K562 (cell line): ENCODE results near the gene ADGRB3. TPM values are rescaled to one million over a fixed set of nuclear protein-coding genes. Genes with fewer than 3 reads are reported as not detected.
A peak's percentile ranks its signal among the peaks of the same experiment; 100 is the strongest.

Source experiments
- HNRNPL ChIP-seq: fragments of 200-400 bp; formaldehyde crosslinking; IDR thresholded peaks from 2 replicates; pipeline ENCODE4 v1.6.1; 2017; ENCODE audit warnings: low read depth, mild to moderate bottlenecking, low read length
- MGA ChIP-seq: fragments of 450-650 bp; IDR thresholded peaks from 2 replicates; pipeline ENCODE4 v1.6.1; 2016; ENCODE audit warnings: mild to moderate bottlenecking, moderate library complexity
- ZBTB40 ChIP-seq, 2 experiments: fragments of 450-650 bp in 1 of 2; sonication (generic) in 1 of 2; formaldehyde crosslinking in 1 of 2; IDR thresholded peaks; 2 replicates each; pipeline versions ENCODE4 v1.7.1 to v1.9.0; 2016 to 2022; ENCODE audit warnings: inconsistent platforms in 1 of 2, mild to moderate bottlenecking in 1 of 2, missing genetic modification reagents in 1 of 2
- ZBTB9 ChIP-seq: fragments of 450-650 bp; formaldehyde crosslinking; IDR thresholded peaks from 2 replicates; pipeline ENCODE4 v1.4.0; 2020; ENCODE audit warnings: mild to moderate bottlenecking, moderate library complexity
- ZNF766 ChIP-seq: fragments of 200-800 bp; sonication (Bioruptor generic); conservative IDR thresholded peaks from 2 replicates; pipeline ENCODE4 v1.6.1; 2016; ENCODE audit warnings: missing genetic modification characterization, missing compliant biosample characterization
- polyA plus RNA-seq, 8 experiments: library from polyadenylated mRNA; depleted of rRNA in 4 of 8; stranded (reverse) in 5 of 8; unstranded in 3 of 8; fragments of >200 nt; fragmentation: Nextera tagmentation in 2 of 8; fragmentation: Illumina TruSeq in 1 of 8; extraction: Ambion mirVana in 2 of 8; extraction: Trizol in 1 of 8; gene quantifications; 2 replicates each; pipeline versions ENCODE4 v1.2.1 to v1.2.3, GENCODE V29; 2011 to 2014; ENCODE audit warnings: inconsistent platforms in 1 of 8, missing spikeins in 1 of 8
- total RNA-seq, 7 experiments: library from RNA; depleted of rRNA in 6 of 7; stranded (reverse); fragments of >200 nt in 6 of 7; fragmentation: Illumina TruSeq in 2 of 7; extraction: Trizol in 2 of 7; gene quantifications; 2 replicates each; pipeline versions ENCODE4 v1.2.1 to v1.2.3, GENCODE V29; 2011 to 2021; ENCODE audit warnings: low replicate concordance in 1 of 7

Gene ADGRB3
- total and polyA plus RNA-seq, 9 of the 15 experiments (the other 6 are each of a cell fraction or from before 2014, with no cell fraction given) = 0.90 to 7.8 (median 2.4) TPM

GRCh38 chr6:68640491-68640835 is 5.4 kb downstream of the ADGRB3 start (continued):
- no peak for TF ChIP-seq MGA
- TF ChIP-seq ZBTB9 (CRISPR knock-in tag) = no peak
- TF ChIP-seq HNRNPL = no peak
- peak; percentile 10; the same call in 1 of the 2 replicates for TF ChIP-seq ZBTB40 (IDR thresholded peaks at IDR 0.05)
- no peak for TF ChIP-seq ZBTB40 (CRISPR knock-in tag; IDR thresholded peaks at IDR 0.05)
- TF ChIP-seq ZNF766 (CRISPR knock-in tag) = no peak
